Activated CD8-positive, alpha-beta memory T cell treated with anti-CD3 and anti-CD28 coated beads, Interleukin-2, amount 50 U/mL, for 1 hour (primary cell): Measurements from ENCODE around the gene CFAP46.
"Not testable (repeated sequence)": the region's sequence is repeated elsewhere in the genome, so short reads cannot be mapped to it uniquely, and the experiment has no call there.

Experiments used
- DNase-seq: peaks from one replicate; pipeline ENCODE4 v3.0.0-alpha.2; 2020; ENCODE audit errors: extremely low read depth

The CFAP46 gene

DNA sequence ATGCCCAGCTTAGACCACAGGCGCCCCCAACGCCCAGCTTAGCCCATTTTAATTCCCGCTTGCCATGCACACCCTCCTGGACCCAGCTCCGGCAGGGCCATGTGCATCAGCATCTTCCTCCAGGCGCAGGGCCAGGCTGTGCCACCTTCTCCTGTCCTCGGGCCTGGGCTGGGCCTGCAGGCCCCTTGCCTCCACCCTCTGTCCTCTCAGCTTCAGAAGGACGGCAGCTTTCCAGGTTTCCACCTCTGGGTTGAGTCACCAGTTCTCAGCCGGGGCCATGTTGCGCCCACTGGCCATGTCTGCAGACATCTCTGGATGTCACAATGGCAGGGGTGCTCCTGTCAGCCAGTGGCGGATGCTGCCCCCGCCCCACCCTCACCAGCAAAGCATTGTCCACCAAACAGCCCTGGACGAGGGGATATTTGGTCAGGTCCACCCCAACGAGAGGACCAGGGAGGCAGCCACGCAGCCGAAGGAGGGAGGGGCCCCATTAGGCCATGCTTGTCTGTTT lies 97.3 kb downstream of the CFAP46 start:
- DNase-seq: no peak

DNA sequence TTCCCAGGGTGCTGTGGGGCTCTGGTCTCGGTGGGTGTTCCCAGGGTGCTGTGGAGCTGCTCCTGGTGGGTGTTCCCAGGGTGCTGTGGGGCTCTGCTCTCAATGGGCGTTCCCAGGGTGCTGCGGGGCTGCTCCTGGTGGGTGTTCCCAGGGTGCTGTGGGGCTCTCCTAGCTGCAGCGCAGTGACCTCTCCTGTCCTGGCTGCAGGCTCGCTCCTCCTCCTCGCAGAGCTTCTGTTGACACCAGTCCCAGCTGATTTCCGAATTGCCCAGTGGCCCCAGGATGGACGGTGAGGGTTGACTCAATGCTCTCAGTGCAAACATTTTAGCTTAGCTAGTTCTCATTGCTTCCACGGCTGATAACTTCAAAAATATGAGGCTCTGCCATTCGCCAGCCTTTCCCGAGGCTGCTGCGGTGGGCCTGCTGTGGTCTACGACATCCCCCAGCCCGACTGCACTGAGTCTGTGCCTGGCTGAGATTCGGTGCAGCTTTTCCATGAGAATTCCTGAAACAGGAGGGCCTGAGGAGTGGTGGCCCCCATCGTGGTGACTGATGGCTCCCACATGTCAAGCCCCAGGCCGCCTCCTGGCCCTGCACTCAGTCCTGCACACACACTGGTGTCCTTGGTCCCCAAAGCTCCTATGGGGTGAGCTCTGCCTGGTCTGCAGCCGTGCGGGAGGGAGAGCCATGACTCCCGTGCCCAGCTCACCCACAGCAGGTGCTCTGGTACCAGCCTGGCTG lies 98.1 kb downstream of the CFAP46 start:
- DNase-seq: no peak

- not testable (repeated sequence) for DNase-seq
Observed at GRCh38 chr10:132843276-132843675, 99.1 kb downstream of the CFAP46 start.

- no peak for DNase-seq
Observed at GRCh38 chr10:132842397-132842796, 100.0 kb downstream of the CFAP46 start.

DNA sequence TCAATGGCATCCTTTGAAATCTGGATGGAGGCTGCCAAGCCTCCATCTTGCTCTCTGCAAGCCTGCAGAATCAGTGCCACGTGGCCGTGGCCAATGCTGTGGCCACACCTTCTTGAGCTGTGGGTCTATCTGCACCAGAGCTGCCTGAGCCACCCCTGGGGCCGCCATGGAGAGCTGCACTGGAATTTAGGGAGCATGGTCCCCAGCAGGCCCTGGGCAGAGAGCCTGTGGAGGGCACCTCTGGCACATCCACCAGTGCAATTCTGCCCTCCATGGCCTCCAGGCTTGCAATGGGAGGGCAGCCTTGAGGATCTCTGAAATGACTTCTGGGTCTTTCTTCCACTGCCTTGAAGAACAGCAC lies 100.8 kb downstream of the CFAP46 start:
- no peak for DNase-seq

- no peak for DNase-seq
Observed at GRCh38 chr10:132840698-132841614, 101.4 kb downstream of the CFAP46 start.

DNA sequence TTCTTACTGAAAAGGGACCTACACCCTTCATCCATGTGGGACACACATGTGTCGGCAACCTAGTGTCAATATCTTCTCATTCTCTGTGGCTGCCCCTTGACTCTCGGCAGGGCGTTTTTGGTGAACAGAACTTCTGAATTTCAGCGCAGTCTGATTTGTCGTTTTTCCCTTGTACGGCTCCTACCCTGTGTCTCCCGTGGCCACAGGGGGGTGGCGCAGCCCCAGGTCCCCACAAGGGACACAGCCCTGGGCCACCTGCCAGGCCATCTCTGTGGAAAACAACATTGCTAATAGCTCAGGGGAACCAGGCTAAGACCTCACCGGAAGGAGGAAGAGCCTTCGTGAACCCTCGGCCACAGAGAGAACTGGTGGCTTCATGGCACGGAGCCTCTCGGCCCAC lies 103.3 kb downstream of the CFAP46 start:
- DNase-seq: no peak

GRCh38 chr10:132838346-132838970 lies 103.9 kb downstream of the CFAP46 start:
- no peak for DNase-seq

GRCh38 chr10:132837905-132838304 lies 104.5 kb downstream of the CFAP46 start:
- no peak for DNase-seq

- no peak for DNase-seq
Observed at GRCh38 chr10:132836832-132837540, 105.4 kb downstream of the CFAP46 start.

GRCh38 chr10:132836248-132836831 lies 106.0 kb downstream of the CFAP46 start:
- DNase-seq: no peak

GRCh38 chr10:132835848-132836233 lies 106.5 kb downstream of the CFAP46 start:
- no peak for DNase-seq

- DNase-seq: no peak
Observed at GRCh38 chr10:132834891-132835847, 107.2 kb downstream of the CFAP46 start.

GRCh38 chr10:132834311-132834761 lies 108.0 kb downstream of the CFAP46 start:
- DNase-seq: no peak

DNA sequence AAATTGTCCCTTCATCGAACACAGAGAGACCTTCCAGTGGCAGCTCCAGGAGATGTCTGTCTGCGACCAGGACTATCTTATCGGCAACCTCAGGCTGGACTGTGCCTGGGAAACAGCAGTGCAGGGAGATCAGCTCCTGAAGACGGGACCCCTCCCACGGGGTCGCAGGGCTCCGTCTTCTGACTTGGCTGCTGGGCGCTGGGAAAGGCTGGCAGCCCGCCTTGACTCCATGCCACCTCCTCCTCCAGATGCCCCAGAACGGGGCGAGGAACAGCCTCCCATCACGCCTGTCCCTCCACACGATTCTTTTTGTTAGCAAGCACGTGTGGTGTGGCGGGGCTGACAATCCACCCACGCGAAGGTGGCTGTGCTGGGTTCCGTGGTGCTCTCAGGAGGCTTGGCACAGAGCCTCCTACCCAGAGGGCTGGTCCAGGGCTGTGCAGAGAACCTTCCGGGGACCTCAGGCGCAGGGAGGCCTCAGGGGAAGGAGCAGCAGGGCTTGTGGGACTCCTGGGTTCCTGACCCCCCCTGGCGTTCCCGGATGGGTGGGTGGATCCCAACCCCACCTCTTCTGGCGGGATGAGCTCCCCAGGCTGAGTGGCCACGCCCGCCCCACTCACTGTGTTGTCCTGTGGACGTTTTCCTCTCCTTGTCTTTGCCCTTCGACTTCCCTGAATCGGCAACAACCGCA lies 108.8 kb downstream of the CFAP46 start:
- no peak for DNase-seq

GRCh38 chr10:132832186-132832969 lies 110.0 kb downstream of the CFAP46 start:
- no peak for DNase-seq

DNA sequence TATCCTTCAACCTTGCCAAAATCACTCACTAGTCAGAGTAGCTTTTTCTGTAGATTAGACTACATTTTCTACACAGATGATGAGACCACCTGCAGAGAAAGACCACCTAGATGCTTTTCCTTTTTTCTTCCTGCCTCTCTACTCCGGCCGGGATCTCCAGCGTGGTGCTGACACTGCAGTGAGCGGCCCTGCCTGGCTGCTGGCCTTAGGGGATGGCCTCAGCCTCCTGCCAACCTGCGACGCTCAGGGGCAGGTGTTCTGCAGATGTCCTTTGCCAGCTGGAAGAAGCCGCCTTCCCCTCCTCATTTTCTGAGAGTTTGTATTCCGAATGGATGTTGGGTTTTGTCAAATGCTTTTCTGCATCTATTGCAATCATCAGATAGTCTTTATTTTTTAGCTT lies 113.0 kb downstream of the CFAP46 start:
- no peak for DNase-seq

DNA sequence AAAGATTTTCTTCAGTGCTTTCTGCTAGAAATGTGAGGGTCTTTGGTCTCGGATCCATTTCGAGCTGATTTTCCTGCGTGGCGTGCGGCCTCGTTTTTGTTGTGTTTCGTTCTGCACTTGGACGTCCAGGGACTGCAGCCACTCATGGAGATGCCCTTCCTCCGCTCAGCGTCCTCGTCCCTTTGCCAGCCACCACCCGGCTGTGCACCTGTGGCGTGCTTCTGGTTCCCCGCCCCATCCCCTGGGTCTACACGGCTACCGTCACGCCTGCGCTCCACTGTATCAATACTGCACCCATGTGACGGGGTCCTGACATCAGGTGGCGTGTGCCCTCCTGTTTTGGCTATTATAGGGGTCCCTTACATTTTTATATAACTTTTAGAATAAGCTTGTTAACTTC lies 113.7 kb downstream of the CFAP46 start:
- DNase-seq: no peak
